GM21381 (cell line): ENCODE results near the gene DKC1.
A peak's percentile ranks its signal among the peaks of the same experiment; 100 is the strongest.

Experiments used
- ATAC-seq: cut with Tn5 transposase; IDR thresholded peaks from one replicate; pipeline ENCODE4 v1.9.1; 2021; ENCODE audit warnings: mild to moderate bottlenecking, moderate library complexity; ENCODE audit not compliant: unreplicated experiment

Gene DKC1

GRCh38 chrX:154762537-154763296, at the start of gene DKC1:
Gene DKC1, plus strand, starts transcription at chrX:154762864. Its CDS starts 102 bp downstream, at chrX:154762966.
- ATAC-seq, result peak; percentile 85

- no peak for ATAC-seq
Measured at GRCh38 chrX:154714925-154715324, 47.7 kb upstream of the DKC1 start.

- no peak for ATAC-seq
Measured at GRCh38 chrX:154715825-154716224, 46.8 kb upstream of the DKC1 start.

GRCh38 chrX:154717824-154718223, 44.8 kb upstream of the DKC1 start:
- no peak for ATAC-seq

GRCh38 chrX:154718616-154719015, 44.0 kb upstream of the DKC1 start:
- no peak for ATAC-seq

- ATAC-seq, result no peak
Measured at GRCh38 chrX:154719132-154719675, 43.5 kb upstream of the DKC1 start.

GRCh38 chrX:154720067-154720466, 42.6 kb upstream of the DKC1 start:
- ATAC-seq, result no peak

- no peak for ATAC-seq
Measured at GRCh38 chrX:154721155-154721554, 41.5 kb upstream of the DKC1 start.

GRCh38 chrX:154724993-154725756, 37.5 kb upstream of the DKC1 start:
- no peak for ATAC-seq

GRCh38 chrX:154727418-154727817, 35.2 kb upstream of the DKC1 start:
- no peak for ATAC-seq

GRCh38 chrX:154727871-154728270, 34.8 kb upstream of the DKC1 start:
- no peak for ATAC-seq

- ATAC-seq, result no peak
Measured at GRCh38 chrX:154728431-154729190, 34.1 kb upstream of the DKC1 start.

- no peak for ATAC-seq
Measured at GRCh38 chrX:154729439-154729838, 33.2 kb upstream of the DKC1 start.

GRCh38 chrX:154730253-154730891, 32.3 kb upstream of the DKC1 start:
- no peak for ATAC-seq

- ATAC-seq, result no peak
Measured at GRCh38 chrX:154731184-154731583, 31.5 kb upstream of the DKC1 start.

GRCh38 chrX:154731881-154732280, 30.8 kb upstream of the DKC1 start:
- ATAC-seq, result no peak

- no peak for ATAC-seq
Measured at GRCh38 chrX:154732421-154733065, 30.1 kb upstream of the DKC1 start.

GRCh38 chrX:154733066-154733425, 29.6 kb upstream of the DKC1 start:
- ATAC-seq, result no peak

- no peak for ATAC-seq
Measured at GRCh38 chrX:154734061-154734781, 28.4 kb upstream of the DKC1 start.
